LNCaP clone FGC (cell line): Measurements from ENCODE around the gene IDH2.
"Not testable (repeated sequence)": the region's sequence is repeated elsewhere in the genome, so short reads cannot be mapped to it uniquely, and the experiment has no call there.

Experiments
- DNase-seq: peaks from one replicate; pipeline ENCODE4 v3.0.0-alpha.2; 2011; ENCODE audit warnings: low read depth
- H3K4me3 ChIP-seq: 2 replicates; pipeline ENCODE4 v1.5.1; 2011; ENCODE audit warnings: mild to moderate bottlenecking, low read depth, low read length, control low read depth
- TF ChIP-seq, protein P1 (sequence below): IDR thresholded peaks from 2 replicates; pipeline ENCODE4 v1.5.1; 2012; ENCODE audit warnings: mild to moderate bottlenecking; ENCODE audit not compliant: control insufficient read depth, insufficient read depth; ENCODE audit errors: extremely low read depth

The IDH2 gene

DNA sequence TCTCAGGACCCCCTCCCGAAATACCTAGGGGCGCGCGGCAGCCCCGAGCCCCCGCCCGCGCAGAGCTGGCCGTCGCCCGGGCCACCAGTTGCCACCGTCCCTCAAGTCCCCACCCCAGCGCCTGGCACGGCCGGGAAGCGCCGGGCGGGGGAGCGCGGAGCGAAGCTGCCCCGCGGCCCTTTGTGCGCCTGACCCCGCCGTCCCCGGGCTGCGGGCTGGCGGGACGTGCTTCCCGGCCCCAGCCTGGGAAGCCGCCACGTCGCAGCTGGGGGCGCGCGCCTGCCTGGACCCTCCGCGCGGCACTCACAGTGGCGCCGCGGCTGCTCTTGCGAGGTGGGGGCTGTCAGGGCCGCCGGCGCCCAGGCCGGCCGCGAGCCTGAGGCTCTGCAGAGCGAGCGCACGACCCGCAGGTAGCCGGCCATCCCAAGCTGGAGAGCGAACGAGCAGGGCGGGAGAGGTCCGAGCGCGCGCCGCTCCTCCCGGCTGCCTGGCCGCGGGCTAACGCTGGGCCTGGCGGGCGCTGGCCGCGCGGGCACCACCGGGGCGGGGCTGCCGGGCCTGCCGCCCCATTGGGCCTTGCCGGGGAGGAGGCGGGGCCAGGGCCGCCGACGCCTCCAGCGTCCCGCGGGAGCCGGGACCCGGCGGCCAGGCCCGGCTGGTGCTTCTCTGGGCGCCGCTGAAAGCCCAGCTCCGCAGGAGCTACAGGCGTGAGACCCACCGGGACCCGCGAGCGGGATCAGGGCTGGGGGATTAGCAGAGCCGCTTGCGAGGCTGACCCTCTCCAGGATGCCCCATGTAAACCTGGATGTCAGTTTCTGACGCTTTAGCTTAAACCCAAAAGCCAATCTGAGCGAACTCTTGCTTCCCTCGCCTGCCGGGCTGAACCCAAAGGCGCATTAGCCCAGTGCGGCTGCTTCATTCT is at the start of gene IDH2:
Gene IDH2, minus strand, starts transcription at position 500 of the 922 bp plus-strand sequence. Its CDS starts 78 bp downstream, at position 422.
- TF ChIP-seq, protein P1, sequence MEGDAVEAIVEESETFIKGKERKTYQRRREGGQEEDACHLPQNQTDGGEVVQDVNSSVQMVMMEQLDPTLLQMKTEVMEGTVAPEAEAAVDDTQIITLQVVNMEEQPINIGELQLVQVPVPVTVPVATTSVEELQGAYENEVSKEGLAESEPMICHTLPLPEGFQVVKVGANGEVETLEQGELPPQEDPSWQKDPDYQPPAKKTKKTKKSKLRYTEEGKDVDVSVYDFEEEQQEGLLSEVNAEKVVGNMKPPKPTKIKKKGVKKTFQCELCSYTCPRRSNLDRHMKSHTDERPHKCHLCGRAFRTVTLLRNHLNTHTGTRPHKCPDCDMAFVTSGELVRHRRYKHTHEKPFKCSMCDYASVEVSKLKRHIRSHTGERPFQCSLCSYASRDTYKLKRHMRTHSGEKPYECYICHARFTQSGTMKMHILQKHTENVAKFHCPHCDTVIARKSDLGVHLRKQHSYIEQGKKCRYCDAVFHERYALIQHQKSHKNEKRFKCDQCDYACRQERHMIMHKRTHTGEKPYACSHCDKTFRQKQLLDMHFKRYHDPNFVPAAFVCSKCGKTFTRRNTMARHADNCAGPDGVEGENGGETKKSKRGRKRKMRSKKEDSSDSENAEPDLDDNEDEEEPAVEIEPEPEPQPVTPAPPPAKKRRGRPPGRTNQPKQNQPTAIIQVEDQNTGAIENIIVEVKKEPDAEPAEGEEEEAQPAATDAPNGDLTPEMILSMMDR = no peak
- DNase-seq = no peak
- peak within 1 kb of the TSS; percentile 73 for H3K4me3 ChIP-seq

DNA sequence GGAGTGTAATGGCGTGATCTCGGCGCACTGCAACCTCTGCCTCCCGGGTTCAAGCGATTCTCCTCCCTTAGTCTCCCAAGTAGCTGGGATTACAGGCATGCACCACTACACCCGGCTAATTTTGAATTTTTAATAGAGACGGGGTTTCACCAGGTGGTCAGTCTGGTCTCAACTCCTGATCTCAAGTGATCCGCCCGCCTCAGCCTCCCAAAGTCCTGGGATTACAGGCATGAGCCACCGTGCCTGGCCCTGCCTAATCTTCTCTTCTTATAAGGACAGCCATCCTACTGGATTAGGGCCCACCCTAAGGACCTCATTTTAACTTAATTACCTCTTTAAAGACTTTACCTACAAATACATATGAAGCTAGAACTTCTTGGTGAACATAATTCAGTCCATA is 48.3 kb upstream of the IDH2 start:
- not testable (repeated sequence) for H3K4me3 ChIP-seq, DNase-seq

DNA sequence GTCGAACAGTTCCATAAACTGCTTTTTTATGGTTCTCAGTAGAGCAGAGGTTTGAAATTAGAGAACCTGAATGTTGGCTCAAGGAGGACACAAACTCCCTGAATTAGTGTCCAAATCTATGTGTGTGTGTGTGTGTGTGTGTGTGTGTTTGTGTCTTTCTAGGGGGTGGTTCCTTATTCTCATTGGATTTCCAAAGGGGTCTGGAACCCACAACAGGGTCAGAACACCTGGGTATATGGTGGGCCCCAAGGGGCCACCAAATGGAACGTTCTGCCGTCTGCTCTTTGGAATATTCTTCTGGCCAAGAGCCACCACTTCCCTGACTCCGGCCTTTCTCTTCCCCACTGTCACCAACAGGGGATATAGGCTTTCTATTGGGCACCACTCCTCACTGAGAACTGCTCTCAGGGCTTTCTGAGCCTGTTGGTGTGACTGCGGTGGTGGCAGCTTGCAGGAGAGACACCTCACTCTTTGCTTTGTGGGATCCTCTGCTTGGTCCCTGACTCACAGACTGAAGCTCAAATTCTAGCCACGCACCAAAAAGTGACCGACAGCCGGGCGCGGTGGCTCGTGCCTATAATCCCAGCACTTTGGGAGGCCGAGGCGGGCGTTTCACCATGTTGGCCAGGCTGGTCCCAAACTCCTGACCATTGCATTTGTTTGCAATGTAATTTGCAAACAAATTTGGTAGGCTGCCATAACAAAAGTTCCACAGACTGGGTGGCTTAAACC is 47.5 kb upstream of the IDH2 start:
- TF ChIP-seq, protein P1 = no peak
- no peak for DNase-seq
- no peak overlapping the region for H3K4me3 ChIP-seq

DNA sequence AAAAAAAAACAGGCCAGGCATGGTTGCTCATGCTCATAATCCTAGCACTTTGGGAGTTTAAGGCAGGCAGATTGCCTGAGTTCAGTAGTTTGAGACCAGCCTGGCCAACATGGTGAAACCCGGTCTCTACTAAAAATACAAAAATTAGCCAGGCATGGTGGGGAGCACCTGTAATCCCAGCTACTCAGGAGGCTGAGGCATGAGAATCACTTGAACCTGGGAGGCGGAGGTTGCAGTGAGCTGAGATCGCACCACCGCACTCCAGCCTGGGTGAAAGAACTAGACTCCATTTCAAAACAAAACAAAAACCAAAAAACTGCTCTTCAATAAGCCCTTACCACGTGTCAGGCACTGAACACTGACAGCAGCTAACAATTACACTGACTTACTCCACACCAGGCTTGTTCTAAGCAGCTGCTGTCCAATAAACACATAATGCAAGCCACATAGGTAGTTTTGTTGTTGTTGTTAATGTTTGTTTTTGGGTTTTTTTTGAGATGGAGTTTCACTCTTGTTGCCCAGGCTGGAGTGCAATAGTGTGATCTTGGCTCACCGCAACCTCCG is 44.0 kb upstream of the IDH2 start:
- not testable (repeated sequence) for DNase-seq, H3K4me3 ChIP-seq

DNA sequence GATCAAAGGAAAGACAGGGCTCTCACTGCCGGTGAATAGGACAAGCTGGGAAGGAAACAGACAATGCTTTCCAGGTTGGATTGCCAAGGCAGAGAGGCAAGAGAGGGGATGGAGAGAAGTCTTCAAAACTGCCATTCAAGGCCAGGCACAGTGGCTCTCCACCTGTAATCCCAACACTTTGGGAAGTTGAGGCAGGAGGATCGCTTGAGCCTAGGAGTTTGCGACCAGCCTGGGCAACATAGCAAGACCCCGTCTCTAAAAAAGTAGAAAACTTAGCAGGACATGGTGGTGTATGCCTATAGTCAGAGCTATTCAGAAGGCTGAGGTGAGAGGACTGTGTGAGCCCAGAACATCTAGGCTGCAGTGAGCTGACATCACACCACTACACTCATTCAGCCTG is 43.5 kb upstream of the IDH2 start:
- TF ChIP-seq, protein P1 = no peak
- no peak overlapping the region for H3K4me3 ChIP-seq
- DNase-seq = no peak

DNA sequence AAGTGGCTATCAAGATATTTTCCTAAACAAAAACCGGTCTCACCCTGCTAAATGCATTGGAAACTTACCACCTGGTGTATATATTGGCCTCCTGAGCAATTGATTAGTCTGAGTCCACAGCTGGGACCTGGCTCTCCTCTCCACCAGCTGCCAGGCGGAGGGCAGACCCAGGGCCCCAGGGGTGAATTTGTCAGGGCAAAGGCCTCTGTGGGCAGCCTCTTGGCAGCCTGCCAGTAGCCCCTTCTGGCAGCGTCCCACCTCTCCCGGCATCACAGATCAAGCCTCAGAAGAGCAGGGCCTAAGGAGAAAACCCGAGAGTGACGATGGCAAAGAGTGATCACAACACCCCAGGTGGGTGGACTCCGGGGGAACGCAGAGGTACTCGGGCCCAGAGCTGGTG is 43.0 kb upstream of the IDH2 start:
- no peak for DNase-seq

DNA sequence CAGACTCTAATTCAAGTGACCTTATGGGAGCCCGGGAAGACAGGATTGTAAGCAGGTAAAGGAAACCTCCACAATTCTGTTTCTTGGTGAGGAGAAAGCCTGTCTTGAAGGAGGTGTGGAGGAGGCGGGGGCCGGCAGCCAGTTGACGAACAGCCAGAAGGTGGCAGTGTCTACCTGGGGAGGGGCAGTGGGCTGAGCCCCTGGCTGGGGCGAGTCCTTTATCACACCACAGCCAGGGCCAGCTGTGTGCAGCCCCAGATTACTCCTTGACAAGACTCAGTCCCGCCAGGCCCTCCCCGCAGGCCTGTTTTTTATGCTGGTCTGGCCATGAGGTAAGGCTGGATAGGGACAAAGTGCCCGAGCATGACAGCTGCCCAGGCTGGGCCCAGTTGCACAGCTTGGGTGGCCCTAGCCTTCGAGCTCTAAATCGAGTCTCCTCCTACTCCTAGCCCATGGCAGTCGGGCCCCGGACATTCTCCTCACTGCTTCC is 40.9 kb upstream of the IDH2 start:
- no peak overlapping the region for H3K4me3 ChIP-seq
- TF ChIP-seq, protein P1 = peak; percentile 94
- no peak for DNase-seq

More for the DNA sequence above, 43.0 kb upstream of the IDH2 start:
- TF ChIP-seq, protein P1 = no peak
- H3K4me3 ChIP-seq = no peak overlapping the region
